HG03196 (cell line): Measurements from ENCODE around the gene CIB4.

ENCODE experiments used
- ATAC-seq: cut with Tn5 transposase; IDR thresholded peaks from one replicate; pipeline ENCODE4 v1.9.1; 2021; ENCODE audit not compliant: unreplicated experiment

The CIB4 gene

GRCh38 chr2:26644188-26644835, 3.1 kb upstream of the CIB4 start:
- no peak for ATAC-seq

GRCh38 chr2:26642429-26642828, 1.3 kb upstream of the CIB4 start:
- ATAC-seq = no peak

GRCh38 chr2:26640331-26640745, 828 bp downstream of the CIB4 start:
- no peak for ATAC-seq

GRCh38 chr2:26639685-26640243, 1.4 kb downstream of the CIB4 start:
- no peak for ATAC-seq

GRCh38 chr2:26637811-26638310, 3.3 kb downstream of the CIB4 start:
- ATAC-seq = no peak

GRCh38 chr2:26636935-26637334, 4.2 kb downstream of the CIB4 start:
- no peak for ATAC-seq

- ATAC-seq = no peak
Measured at GRCh38 chr2:26635401-26635800, 5.8 kb downstream of the CIB4 start.

- no peak for ATAC-seq
Measured at GRCh38 chr2:26634636-26635230, 6.4 kb downstream of the CIB4 start.

GRCh38 chr2:26633993-26634595, 7.1 kb downstream of the CIB4 start:
- ATAC-seq = no peak

GRCh38 chr2:26633351-26633945, 7.7 kb downstream of the CIB4 start:
- ATAC-seq = no peak

- no peak for ATAC-seq
Measured at GRCh38 chr2:26632624-26633185, 8.5 kb downstream of the CIB4 start.

- ATAC-seq = no peak
Measured at GRCh38 chr2:26631401-26632170, 9.6 kb downstream of the CIB4 start.

- ATAC-seq = no peak
Measured at GRCh38 chr2:26630669-26631360, 10.4 kb downstream of the CIB4 start.

GRCh38 chr2:26630235-26630634, 10.9 kb downstream of the CIB4 start:
- ATAC-seq = no peak

GRCh38 chr2:26629751-26630150, 11.4 kb downstream of the CIB4 start:
- ATAC-seq = no peak

- ATAC-seq = no peak
Measured at GRCh38 chr2:26629346-26629630, 11.9 kb downstream of the CIB4 start.

- no peak for ATAC-seq
Measured at GRCh38 chr2:26628561-26629345, 12.4 kb downstream of the CIB4 start.

- ATAC-seq = no peak
Measured at GRCh38 chr2:26627350-26628105, 13.6 kb downstream of the CIB4 start.

GRCh38 chr2:26626606-26627005, 14.6 kb downstream of the CIB4 start:
- ATAC-seq = no peak
